ENCODE measurements around the gene PRIM1. TPM values are rescaled to one million over a fixed set of nuclear protein-coding genes. Genes with fewer than 3 reads are reported as not detected.

PRIM1 gene
- total RNA-seq: 7.3 and 8.6 TPM in 2 replicates

GRCh38 chr12:56751712-56752598 lies at the start of gene PRIM1:
Gene PRIM1, minus strand, starts transcription at chr12:56752323. Its CDS starts 25 bp downstream, at chr12:56752298.

GRCh38 chr12:56724972-56725722 lies 27.0 kb downstream of the PRIM1 start, which contains the start of gene NACA:
Gene NACA, minus strand, starts transcription at chr12:56725299. Its CDS starts 778 bp downstream, at chr12:56724521.

GRCh38 chr12:56688129-56688845 lies 63.8 kb downstream of the PRIM1 start, which contains the start of gene PTGES3:
Gene PTGES3, minus strand, starts transcription at chr12:56688284. Its CDS starts 285 bp downstream, at chr12:56687999.

Other genes starting within 250 kb of the PRIM1 start
- gene RBMS2, start 230.5 kb downstream of the PRIM1 start, total RNA-seq: 11.5 and 19.6 TPM in 2 replicates
- gene BAZ2A, start 122.0 kb downstream of the PRIM1 start, total RNA-seq: 16.5 and 22.0 TPM in 2 replicates
- gene ATP5F1B, start 106.3 kb downstream of the PRIM1 start, total RNA-seq: 616 and 653 TPM in 2 replicates
- gene PTGES3, start 64.0 kb downstream of the PRIM1 start, total RNA-seq: 44.7 and 58.9 TPM in 2 replicates
- 961 and 1,153 TPM in 2 replicates for gene NACA, start 27.0 kb downstream of the PRIM1 start, total RNA-seq
- 0.53 and 0.68 TPM in 2 replicates for gene HSD17B6, start 11.0 kb upstream of the PRIM1 start, total RNA-seq
- gene SDR9C7, start 182.1 kb upstream of the PRIM1 start, total RNA-seq: not detected in 2 replicates
- 0.06 and 0.13 TPM in 2 replicates for gene RDH16, start 205.3 kb upstream of the PRIM1 start, total RNA-seq

All from aortic smooth muscle cell (primary cell).